Measurements from ENCODE around the gene SERPINA5.

DNA sequence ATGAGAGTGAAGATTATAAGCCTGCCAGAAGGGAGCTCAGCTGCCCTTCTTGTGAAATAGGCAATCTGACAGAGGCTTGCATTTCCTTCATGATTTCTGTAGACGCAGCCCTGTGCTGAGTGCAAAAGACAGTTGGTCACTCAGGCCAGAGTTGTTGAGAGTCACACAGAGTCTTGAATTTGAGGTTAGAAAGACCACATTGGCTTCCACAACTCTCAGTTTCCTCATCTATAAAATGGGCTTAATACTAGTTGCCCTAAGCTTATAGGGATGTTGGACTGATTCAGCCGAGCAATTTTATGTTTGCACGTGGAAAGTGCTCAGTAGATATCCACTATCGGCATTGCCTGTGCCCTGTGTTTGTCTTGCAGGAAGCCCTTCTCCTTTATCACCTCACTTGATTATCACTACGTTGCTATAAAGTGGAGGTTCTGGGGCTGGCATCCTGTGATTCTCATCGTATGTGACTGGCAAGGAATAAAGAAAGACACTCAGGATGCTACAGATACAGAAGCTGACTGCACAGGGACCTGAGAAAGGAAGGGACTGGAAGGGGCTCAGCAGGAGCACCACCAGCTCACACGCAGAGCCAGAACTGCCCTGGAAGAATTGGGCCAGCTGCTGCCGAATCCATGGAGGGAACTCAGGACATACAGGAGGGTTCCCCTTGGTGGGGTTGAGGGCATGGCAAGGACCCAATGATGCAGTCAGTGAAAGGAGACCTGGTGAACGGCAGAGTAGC, 39.8 kb upstream of the SERPINA5 start:
- TF ChIP-seq, protein P1, sequence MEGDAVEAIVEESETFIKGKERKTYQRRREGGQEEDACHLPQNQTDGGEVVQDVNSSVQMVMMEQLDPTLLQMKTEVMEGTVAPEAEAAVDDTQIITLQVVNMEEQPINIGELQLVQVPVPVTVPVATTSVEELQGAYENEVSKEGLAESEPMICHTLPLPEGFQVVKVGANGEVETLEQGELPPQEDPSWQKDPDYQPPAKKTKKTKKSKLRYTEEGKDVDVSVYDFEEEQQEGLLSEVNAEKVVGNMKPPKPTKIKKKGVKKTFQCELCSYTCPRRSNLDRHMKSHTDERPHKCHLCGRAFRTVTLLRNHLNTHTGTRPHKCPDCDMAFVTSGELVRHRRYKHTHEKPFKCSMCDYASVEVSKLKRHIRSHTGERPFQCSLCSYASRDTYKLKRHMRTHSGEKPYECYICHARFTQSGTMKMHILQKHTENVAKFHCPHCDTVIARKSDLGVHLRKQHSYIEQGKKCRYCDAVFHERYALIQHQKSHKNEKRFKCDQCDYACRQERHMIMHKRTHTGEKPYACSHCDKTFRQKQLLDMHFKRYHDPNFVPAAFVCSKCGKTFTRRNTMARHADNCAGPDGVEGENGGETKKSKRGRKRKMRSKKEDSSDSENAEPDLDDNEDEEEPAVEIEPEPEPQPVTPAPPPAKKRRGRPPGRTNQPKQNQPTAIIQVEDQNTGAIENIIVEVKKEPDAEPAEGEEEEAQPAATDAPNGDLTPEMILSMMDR (IDR thresholded peaks at IDR 0.05; ENCODE audit: low read depth, low read length), result no peak
- TF ChIP-seq EZH2phosphoT487 (IDR thresholded peaks at IDR 0.05; ENCODE audit: low read depth), result no peak
